Peyer's patch (tissue), 4 donors: ENCODE measurements around the gene PPFIBP2. TPM values are rescaled to one million over a fixed set of nuclear protein-coding genes. Genes with fewer than 3 reads are reported as not detected.

Experiments
- DNase-seq, 3 donors: peaks; one replicate each; pipeline ENCODE4 v3.0.0-alpha.2; 2017 to 2019
- H3K27ac ChIP-seq, 4 donors: fragments of 200-600 bp; sonication (generic); one replicate each; pipeline ENCODE4 v1.5.1; 2016 to 2019
- H3K27me3 ChIP-seq, 2 donors: fragments of 200-600 bp; sonication (generic); one replicate each; pipeline ENCODE4 v1.5.1; 2019
- H3K36me3 ChIP-seq, 3 donors: fragments of 200-600 bp; sonication (generic); one replicate each; pipeline ENCODE4 v1.5.1; 2016 to 2019
- H3K4me1 ChIP-seq, 4 donors: fragments of 200-600 bp; sonication (generic); one replicate each; pipeline ENCODE4 v1.5.1; 2016 to 2019
- H3K4me3 ChIP-seq, 4 donors: fragments of 200-600 bp; sonication (generic); 1 replicate in 3 of 4; 2 replicates in 1 of 4; pipeline ENCODE4 v1.5.1; 2016 to 2019; ENCODE audit warnings: mild to moderate bottlenecking in 1 of 4
- H3K9me3 ChIP-seq, 4 donors: fragments of 200-600 bp; sonication (generic); one replicate each; pipeline ENCODE4 v1.5.1; 2016 to 2019; ENCODE audit warnings: mild to moderate bottlenecking in 1 of 4
- CTCF ChIP-seq, 6 experiments: fragments of 450-650 bp in 4 of 6; fragments of 200-600 bp in 2 of 6; sonication (generic) in 1 of 6; IDR thresholded peaks; one replicate each; pipeline ENCODE4 v1.5.1; 2017 to 2019; ENCODE audit warnings: antibody characterized with exemption in 6 of 6, mild to moderate bottlenecking in 3 of 6, moderate library complexity in 1 of 6
- POLR2A ChIP-seq, 2 donors: fragments of 450-650 bp; IDR thresholded peaks; one replicate each; pipeline ENCODE4 v1.5.1; 2017; ENCODE audit warnings: antibody characterized with exemption in 2 of 2, mild to moderate bottlenecking in 2 of 2, moderate library complexity in 2 of 2
- total RNA-seq, 4 donors: library from RNA; depleted of rRNA; stranded (reverse); fragments of >200 nt; gene quantifications; one replicate each; pipeline ENCODE4 v1.1.0, GENCODE V29; 2016

The PPFIBP2 gene
- total RNA-seq, 4 donors from 2014 or later = 74.6 to 245 (median 148) TPM

DNA sequence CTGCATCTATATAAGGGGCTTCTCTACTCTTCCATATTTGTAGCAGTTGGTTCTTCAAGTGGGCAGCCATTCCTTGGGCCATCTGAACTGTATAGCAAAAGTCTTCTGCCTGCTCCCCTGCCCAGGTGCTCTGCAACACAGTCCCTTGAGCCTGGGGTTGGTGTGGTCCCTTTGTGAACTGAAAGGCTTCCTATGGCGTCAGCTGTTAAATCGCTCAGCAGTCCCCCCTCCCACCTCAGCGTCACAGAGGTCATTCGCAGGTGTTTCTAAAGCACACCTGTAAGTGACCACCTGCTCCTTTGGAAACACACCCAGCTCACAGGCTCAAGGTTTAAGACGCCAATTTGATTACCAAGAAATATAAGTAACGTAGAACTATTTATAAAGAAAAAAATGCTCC lies 122.6 kb downstream of the PPFIBP2 start:
- Histone ChIP-seq H3K36me3 (peaks cover 0 to 66% (median 0%) of the 10 kb centered on the region in 3 donors), H3K27ac (no peak overlapping the region), H3K4me1 (peaks cover 0 to 36% (median 0%) of the 10 kb centered on the region in 4 donors), H3K9me3 (no peaks in the 10 kb centered on the region), H3K4me3 (no peak overlapping the region), H3K27me3 (no peaks in the 10 kb centered on the region)
- no peak for DNase-seq
- TF ChIP-seq POLR2A (IDR thresholded peaks at IDR 0.05) = no peak
- no peak for TF ChIP-seq CTCF (IDR thresholded peaks at IDR 0.05)

DNA sequence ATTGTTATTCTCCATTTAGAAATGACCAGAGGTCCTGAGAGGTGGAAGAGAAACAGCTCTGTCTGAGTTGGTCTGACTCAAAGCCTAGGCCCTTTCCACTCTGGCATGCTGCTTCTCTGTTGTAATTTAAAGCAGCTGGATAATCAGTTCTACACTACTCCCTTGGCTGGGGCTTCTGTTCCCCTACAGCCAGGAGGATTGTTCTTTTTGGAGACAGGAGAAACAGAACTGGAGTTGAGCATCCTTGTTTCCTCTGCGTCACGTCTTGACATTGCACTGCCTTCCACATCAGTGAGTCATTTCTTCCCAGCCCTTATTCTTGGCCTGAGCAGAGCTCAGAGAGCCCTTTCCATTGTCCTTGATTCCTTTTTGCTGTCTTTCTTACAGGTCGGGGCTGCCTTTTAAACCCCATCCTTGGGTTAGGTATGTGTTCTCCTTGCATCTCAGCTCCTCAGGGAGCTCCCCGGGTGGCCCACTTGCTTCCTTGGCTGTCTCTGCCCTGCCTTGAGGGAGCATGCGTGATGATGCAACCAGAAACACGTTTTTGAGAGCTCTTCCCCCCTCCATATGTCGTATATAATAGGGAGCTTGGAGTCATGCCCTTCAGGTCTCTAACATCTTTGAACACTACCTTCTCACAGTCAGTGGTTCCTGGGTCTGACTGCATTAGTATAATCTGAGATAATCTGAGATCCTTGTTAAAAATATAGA lies 123.8 kb downstream of the PPFIBP2 start:
- peak overlapping the region in 1 of 4 donors; percentile 39 for H3K27ac ChIP-seq
- DNase-seq = no peak
- peaks cover 0 to 36% (median 0%) of the 10 kb centered on the region in 4 donors for H3K4me1 ChIP-seq
- H3K9me3 ChIP-seq = no peaks in the 10 kb centered on the region
- H3K27me3 ChIP-seq = no peaks in the 10 kb centered on the region
- H3K4me3 ChIP-seq = no peak overlapping the region
- peaks cover 0 to 64% (median 0%) of the 10 kb centered on the region in 3 donors for H3K36me3 ChIP-seq
- TF ChIP-seq CTCF (IDR thresholded peaks at IDR 0.05) = no peak
- no peak for TF ChIP-seq POLR2A (IDR thresholded peaks at IDR 0.05)

GRCh38 chr11:7638710-7639642 lies 125.2 kb downstream of the PPFIBP2 start:
- TF ChIP-seq POLR2A (IDR thresholded peaks at IDR 0.05) (no peak), CTCF (IDR thresholded peaks at IDR 0.05) (no peak)
- no peak for DNase-seq
- Histone ChIP-seq H3K27me3 (no peaks in the 10 kb centered on the region), H3K36me3 (peaks cover 0 to 60% (median 0%) of the 10 kb centered on the region in 3 donors), H3K4me3 (no peak overlapping the region), H3K9me3 (no peaks in the 10 kb centered on the region), H3K27ac (peak overlapping the region in 3 of 4 donors; percentile 39 to 69 (median 40)), H3K4me1 (peaks cover 0 to 36% (median 0%) of the 10 kb centered on the region in 4 donors)

GRCh38 chr11:7639643-7640025 lies 125.8 kb downstream of the PPFIBP2 start:
- Histone ChIP-seq H3K36me3 (peaks cover 0 to 59% (median 0%) of the 10 kb centered on the region in 3 donors), H3K27ac (peak overlapping the region in 3 of 4 donors; percentile 39 to 69 (median 40)), H3K9me3 (no peaks in the 10 kb centered on the region), H3K4me3 (no peak overlapping the region), H3K27me3 (no peaks in the 10 kb centered on the region), H3K4me1 (peaks cover 0 to 36% (median 0%) of the 10 kb centered on the region in 4 donors)
- peak in 2 of 3 donors; percentile 78 to 86 for DNase-seq
- no peak for TF ChIP-seq POLR2A (IDR thresholded peaks at IDR 0.05)
- TF ChIP-seq CTCF (IDR thresholded peaks at IDR 0.05) = no peak

- H3K36me3 ChIP-seq = peaks cover 0 to 62% (median 0%) of the 10 kb centered on the region in 3 donors
- DNase-seq = peak in 1 of 3 donors; percentile 68
- no peak for TF ChIP-seq CTCF (IDR thresholded peaks at IDR 0.05)
- peak in 1 of 2 donors; percentile 4 for TF ChIP-seq POLR2A (IDR thresholded peaks at IDR 0.05)
These were observed 127.0 kb downstream of the PPFIBP2 start for GRCh38 chr11:7640816-7641215.

More at GRCh38 chr11:7640816-7641215, 127.0 kb downstream of the PPFIBP2 start:
- Histone ChIP-seq H3K27ac (peak overlapping the region in 3 of 4 donors; percentile 17 to 63 (median 39)), H3K9me3 (no peaks in the 10 kb centered on the region), H3K4me1 (peaks cover 0 to 31% (median 0%) of the 10 kb centered on the region in 4 donors), H3K4me3 (no peak overlapping the region), H3K27me3 (no peaks in the 10 kb centered on the region)
